ENCODE data around the gene ADRA2B.

GRCh38 chr2:96123936-96124335 lies 7.6 kb upstream of the ADRA2B start:
- no peak for TF ChIP-seq CTCF (IDR thresholded peaks at IDR 0.05)
- no peak for TF ChIP-seq EP300 (IDR thresholded peaks at IDR 0.05)
- no peak for TF ChIP-seq POLR2AphosphoS5 (IDR thresholded peaks at IDR 0.05)
- no peak for TF ChIP-seq POLR2A (IDR thresholded peaks at IDR 0.05)

All from gastroesophageal sphincter (tissue), 3 donors.